CD4-positive, alpha-beta T cell treated with Interleukin-15 for 1 hour (primary cell): Measurements from ENCODE around the gene CHRNA3.
"Not testable (repeated sequence)": the region's sequence is repeated elsewhere in the genome, so short reads cannot be mapped to it uniquely, and the experiment has no call there.

Experiments used
- DNase-seq: peaks from one replicate; pipeline ENCODE4 v3.0.0-alpha.2; 2020

The CHRNA3 gene

DNA sequence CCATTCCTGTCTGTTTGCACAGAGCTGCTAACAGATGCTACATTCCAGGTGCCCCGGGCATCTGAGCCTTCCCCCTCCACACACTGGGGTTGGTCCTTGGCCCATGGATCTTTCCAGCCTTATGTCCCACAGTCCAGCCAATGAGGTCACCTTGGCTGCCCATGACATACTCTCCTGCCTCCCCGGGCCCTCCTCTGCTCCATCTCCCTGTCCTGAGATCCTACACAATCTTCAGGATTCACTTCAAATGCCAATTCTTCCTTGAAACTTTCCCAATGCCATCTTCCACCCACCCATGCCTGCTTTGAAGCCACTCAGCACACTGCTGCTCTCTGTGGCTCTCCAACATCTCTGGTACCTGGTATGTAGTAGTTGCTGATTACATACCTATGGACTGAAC lies 4.3 kb downstream of the CHRNA3 start:
- DNase-seq = no peak

DNA sequence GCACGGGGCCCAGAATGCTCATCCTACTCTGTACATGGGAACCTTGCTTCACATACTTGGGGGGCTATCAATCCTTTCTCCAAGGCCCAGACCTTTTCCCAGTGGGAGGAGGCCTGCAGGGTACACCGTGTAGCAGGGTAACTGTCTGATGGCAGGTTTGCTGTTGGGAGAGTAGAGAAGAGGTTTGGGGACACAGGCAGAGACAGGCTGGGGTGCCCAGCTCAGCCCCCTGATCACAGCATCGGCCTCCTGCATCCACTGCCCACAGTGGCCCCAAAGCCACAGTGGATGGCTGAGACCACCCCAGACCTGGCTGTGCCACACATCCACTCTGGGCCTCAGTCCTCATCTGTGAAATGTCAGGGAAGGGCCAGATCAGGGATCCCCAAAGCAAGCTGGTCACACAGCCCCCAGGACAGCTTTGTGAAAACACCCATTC lies 5.6 kb downstream of the CHRNA3 start:
- DNase-seq = no peak

DNA sequence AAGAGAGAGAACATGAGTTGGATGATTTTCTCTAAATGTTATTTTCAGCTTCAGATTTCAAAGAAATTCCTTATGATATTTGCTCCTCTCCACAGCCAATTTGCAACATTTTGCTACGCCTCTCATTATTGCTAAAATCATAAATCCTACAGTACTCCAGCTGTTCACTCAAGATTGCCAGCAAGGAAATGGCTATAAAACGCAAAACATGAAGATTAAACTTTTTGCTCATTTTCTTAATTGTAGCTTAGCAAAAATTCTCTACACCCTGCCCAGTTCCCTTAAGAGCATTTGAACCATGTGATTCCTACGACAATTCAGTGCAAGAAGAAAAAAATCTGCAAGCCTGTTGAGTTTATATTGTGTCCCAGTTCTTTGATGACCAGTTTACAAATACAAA lies 6.8 kb downstream of the CHRNA3 start:
- no peak for DNase-seq

DNA sequence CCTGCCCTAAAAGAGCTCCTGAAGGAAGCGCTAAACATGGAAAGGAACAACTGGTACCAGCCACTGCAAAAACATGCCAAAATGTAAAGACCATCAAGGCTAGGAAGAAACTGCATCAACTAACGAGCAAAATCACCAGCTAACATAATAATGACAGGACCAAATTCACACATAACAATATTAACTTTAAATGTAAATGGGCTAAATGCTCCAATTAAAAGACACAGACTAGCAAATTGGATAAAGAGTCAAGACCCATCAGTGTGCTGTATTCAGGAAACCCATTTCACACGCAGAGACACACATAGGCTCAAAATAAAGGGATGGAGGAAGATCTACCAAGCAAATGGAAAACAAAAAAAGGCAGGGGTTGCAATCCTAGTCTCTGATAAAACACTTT lies 11.2 kb downstream of the CHRNA3 start:
- not testable (repeated sequence) for DNase-seq

DNA sequence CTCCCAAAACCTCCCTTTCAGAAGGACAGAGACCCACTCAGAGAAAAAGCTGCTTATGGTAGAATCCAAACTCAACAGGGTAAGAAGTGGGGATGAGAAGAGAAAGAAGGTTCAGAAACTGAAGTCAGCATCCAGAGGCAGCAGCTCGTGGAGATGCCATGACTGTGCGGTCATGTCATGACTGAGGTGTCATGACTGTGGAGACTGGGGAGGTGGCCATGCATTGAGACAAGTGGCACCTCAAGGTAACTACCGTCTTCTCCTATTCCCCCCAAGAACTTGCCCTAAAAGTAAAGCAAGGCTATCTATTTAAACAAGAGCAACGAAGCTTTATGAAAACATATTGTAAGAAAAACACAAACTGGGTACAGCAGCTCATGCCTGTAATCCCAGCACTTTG lies 15.1 kb downstream of the CHRNA3 start:
- DNase-seq = no peak

DNA sequence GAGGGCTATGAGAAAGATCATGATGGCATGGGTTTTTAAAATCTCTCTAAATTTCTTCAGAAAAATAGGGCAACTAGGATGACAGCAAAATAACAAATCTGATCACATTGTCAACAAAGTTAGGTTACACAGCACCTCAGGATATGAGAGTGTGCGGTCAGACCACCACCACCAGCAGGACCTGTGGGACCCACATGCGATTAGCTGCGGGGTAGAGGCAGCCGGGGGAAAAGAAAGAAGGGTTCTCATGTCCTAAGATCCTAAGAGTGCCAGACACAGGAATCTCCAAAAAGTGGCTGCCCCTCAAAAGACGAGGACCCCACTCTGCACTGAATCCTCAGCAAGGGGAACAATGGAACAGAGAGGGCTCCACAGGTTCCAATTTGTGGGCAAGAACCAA lies 15.6 kb downstream of the CHRNA3 start:
- DNase-seq = no peak

DNA sequence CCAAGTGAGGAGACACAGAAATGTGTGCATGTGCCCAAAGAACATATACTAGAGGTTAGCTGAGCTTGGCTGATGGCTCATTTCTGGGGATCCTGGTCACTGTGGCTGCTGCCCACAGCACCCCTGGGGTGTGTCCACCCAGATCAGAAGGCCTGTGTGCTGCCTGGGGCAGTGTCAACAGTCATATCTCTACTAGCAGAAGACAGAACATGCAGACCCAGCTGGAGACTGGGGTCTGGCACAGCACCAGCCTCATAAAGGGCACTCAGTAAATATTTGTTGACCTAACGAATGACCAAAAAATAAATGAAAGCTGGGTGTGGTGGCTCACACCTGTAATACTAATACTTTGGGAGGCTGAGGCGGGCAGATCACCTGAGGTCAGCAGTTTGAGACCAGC lies 16.4 kb downstream of the CHRNA3 start:
- DNase-seq = no peak

DNA sequence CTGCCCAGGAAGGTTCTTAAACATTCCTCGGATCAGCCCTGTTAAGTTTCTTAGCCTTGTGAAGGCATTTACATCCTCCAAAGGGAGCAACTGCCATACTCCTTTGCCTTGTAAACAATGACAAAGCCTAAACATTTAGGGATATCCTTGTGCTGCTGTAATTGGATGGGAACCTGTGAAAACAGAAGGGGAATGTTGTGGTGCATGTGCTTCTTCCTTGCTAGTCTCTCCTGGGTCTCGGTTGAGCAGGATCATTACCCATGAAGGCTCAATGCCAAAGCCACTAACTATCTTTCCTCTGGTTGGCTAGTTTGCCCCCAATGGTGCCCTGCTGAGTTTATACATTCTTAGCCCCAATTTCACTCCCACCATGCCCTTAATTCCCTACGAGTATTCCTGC lies 17.3 kb downstream of the CHRNA3 start:
- DNase-seq = no peak

DNA sequence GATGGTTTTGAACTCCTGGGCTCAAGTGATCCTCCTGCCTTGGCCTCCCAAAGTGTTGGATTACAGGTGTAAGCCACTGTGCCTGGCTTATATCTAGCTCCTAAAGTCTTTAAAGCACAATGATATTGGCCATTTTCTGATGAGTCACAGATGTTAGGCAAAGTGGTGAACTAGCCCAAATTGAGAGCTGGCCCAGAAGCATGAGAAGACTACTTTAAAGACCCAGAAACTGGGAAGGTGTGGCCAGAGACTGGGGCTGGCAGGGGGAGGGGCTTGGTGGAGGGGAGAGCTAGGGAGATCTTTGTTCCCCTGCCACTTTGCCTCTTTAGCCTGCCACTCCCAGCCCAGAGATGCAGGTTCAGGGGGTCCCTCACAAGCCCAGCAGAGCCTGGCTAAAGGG lies 21.6 kb downstream of the CHRNA3 start:
- no peak for DNase-seq

DNA sequence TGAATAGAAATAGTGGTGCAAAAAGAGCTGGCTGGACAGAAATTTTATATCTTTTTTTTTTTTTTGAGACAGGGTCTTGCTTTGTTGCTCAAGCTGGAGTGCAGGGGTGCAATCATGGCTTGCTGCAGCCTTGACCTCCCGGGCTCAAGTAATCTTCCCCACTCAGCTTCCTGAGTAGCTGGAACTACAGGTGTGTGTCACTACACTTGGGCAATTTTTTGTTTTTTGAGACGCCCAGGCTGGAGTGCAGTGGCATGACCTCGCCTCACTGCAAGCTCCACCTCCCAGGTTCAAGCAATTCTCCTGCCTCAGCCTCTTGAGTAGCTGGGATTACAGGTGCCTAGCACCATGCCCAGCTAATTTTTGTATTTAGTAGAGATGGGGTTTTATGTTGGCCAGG lies 22.4 kb downstream of the CHRNA3 start:
- DNase-seq = no peak

DNA sequence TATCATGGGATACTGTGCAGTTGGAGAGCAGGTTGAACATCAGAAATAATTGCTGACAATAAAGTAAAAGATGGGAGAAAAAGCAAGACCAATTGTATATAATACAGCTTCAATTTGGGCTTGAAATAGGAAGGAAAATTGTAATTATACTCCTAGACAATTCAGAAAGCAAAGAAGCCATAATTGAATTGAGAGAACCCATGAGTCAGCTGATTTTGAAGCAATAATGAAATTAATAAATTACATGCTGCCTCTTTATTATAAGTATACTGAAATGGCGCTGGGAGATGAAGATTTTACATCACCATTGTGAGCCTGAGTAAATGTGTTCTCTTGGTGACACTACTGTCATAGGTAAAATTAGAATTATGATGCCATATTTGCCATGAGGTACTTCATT lies 23.2 kb downstream of the CHRNA3 start:
- DNase-seq = no peak

DNA sequence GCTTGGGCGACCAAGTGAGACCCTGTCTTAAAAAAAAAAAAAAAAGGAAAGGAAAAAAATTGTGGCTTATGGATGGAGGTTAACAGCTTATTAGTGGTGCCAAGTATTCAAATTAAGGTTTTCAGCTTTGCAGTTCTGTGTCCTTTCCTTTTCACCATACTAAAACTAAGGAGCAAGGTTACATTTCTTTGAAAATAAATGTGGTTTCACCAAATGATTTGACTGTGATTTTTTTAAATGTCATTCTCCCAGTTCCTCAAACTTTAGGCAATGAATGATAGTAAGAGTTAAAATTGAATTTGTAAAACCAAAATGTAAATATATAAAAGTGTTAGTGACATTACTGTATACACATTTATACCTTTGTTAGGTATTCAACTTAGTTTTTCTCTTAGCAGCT lies 45.9 kb downstream of the CHRNA3 start:
- no peak for DNase-seq

DNA sequence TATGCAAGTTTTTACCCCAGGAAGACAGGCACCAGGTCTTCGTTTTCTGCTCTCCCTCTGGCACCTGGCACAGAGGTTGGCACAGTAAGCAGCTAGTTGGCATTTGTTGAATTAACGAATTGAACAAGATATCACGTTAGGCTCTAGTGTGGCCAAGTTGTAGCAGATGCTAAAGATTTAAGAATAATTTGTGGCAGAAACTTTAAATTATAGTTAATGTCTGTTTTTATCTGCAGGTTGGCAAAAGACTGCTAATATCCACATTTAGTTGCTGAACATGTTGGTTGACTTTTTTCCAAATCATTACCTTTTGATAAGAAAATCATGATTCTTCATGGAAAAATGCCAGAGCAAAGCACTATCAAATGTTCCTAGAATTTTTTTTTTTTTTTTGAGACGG lies 47.4 kb downstream of the CHRNA3 start:
- no peak for DNase-seq

DNA sequence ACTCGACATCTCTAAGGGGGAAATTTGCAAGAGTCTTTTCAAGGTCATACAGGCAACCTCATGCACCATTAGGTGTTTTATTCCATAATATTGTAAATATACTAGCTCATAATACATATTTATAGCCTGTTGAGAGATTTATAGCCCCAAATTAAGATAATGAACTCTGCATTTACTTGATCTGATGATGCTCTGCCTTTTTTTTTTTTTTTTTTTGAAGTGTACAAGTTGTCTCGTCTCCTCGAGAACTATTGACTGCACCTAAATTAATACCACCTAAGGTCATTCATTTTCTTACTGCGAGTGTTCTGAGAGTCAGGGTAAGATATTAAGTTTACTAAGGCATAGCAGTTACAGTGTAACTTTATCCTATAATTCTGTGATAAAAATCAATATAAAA lies 49.4 kb downstream of the CHRNA3 start:
- DNase-seq = no peak

DNA sequence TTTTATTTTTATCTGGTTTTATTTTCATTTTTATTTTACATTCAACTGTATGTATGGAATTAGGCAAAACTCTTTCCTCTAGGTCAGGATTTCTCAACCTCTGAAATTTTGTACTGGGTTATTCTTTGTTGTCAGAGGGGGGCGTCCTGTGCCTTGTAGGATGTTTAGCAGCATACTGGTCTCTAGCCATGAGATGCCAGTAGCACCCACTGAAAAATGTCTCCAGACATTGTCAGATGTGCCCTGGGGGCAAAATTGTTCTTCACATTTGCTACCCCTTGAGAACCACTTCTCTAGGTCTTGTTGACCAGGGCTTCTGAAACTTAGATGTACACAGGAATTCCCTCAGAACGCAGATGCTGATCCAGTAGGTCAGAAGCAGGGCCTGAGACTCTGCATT lies 50.1 kb downstream of the CHRNA3 start:
- no peak for DNase-seq

DNA sequence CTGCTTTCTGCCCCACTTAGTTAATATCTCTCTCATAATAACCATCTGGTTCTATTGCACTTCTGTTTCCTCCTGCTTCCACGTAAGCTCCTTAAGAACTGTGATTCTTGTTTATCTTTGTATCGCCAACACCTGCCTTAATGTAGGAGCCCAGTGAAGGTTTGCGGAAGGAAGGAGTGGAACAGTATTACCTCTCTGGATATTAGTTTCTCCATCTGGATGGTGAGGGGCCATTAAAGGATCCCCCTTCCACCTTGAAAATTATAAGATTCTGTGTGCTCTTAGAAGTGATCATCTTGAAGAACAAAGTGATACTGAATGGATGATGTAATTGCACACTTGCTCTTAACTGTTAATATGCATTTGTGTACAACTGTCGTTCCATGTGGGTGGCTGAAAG lies 53.3 kb downstream of the CHRNA3 start:
- no peak for DNase-seq

DNA sequence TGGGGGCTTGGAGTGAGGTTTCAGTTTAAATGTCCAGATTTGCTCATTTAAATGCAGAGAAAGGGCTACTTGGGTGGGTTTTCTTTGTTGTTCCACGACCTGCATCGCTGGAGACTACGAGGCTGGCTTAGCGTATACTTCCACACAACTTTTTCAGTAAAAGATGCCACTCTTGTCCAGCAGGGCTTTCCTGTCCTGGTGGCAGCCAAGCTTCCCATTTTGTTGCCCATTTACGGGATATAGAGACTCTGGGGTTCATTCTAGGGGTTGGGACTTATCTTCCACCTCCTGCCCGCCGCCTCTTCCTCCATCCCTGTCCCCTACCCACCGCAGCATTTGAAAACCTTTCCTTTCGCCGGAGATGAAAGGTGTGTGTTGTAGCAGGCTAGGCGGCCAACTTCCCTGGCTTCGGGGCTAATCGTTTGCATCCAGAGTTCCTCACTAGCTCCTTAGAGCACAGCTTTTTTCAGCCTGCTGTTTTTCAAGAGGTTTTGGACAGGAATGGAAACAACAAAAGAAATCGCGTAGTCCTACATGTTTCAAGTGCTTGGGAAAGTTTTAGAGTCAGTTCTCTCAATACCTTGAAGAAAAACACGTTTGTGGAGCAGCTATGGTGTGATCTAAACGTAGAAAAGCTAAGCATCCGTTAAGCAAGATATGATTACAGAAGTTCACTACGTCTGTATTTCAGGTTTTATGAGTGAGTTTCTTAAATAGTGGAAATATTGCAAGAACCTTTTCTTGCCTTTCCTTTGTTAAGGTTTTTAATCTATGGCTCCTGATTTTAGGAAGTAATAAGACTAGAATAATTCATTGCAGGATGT lies 54.6 kb downstream of the CHRNA3 start:
- no peak for DNase-seq

DNA sequence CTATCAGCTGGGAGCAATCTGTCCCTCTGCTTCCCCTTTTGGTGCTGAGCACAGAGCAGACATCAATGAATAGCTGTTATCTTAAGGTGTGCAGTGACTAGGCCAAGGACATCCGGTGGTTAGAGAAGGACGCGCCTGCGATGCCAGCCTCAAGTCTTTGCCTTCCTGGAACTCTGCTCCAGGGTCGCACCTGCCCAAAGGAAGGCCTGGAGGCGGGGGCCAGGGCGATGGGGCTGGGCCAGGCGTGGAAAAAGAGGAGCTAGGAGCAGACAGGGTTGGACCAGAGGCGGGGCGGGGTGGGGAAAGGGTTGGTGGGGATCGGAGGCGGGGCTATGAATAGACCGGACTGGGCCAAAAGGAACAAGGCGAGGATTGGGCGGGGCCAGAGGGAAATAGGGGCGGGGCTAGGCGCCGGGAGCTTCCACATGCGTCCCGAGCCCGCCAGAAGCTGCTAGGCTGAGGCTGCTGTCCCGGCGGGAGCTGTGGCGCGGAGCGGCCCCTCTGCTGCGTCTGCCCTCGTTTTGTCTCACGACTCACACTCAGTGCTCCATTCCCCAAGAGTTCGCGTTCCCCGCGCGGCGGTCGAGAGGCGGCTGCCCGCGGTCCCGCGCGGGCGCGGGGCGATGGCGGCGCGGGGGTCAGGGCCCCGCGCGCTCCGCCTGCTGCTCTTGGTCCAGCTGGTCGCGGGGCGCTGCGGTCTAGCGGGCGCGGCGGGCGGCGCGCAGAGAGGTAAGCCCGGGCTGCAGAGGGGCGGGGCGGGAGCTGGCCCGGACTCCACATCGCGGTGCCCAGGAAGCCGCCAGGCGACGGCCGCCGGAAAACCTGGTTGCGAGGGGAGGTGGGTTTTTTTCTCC lies 55.5 kb downstream of the CHRNA3 start, which contains the start of gene CHRNA5:
TSS of gene CHRNA5 (plus strand) at position 424 of the 854 bp plus-strand sequence. CDS start at position 624, 200 bp downstream.
- no peak for DNase-seq

DNA sequence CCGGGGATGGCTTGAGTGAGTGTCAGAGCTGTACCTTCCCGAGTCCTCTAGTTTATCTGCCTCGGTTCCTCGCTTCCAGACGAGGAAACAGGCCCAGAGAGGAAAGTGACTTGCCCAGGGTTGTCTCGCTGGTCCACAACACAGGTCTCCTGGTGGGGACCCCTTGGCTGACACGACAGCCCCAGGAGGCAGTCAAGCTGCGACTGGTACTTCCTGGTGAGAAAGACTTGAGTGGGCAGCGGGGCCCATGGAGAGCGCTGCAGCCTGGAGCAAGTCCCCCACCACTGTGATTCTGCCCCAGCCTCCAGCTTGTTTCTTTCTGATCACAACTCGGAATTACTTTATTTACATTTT lies 56.1 kb downstream of the CHRNA3 start:
- DNase-seq = no peak

DNA sequence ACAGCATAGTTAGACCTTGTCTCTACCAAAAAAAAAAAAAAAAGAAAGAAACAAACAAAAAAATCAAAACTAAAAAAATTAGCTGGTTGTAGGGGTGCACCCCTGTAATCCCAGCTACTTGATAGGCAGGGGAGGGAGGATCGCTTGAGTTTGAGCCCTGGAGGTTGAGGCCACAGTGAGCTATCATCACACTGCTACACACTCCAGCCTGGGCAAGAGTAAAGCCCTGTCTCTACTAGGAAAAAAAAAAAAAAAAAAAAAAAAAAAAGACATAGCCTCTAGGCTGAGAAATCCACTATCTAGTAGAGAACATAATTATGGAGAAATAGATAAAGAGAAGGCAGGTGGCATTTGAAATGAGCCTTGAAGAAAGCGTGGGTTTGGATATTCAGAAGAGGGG lies 57.7 kb downstream of the CHRNA3 start:
- DNase-seq = no peak

DNA sequence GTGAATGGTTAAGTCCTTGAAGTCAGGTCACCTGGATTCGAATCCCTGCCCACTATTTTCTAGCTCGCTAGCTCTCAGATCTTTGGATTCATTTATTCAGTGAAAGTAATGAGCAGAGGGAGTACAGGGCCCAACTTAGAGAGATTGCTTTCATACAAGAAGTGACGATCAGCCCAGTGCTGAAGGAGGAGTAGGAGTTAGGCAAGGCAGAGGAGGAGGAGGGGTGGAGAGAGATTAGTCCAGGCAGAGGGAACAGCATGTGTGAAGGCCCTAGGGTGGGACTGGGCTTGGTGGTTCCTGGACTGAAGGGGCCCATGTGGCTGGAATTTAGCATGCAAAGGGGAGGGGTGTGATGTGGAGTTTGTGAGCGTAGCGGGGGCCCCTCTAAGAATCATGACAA lies 59.3 kb downstream of the CHRNA3 start:
- DNase-seq = no peak

DNA sequence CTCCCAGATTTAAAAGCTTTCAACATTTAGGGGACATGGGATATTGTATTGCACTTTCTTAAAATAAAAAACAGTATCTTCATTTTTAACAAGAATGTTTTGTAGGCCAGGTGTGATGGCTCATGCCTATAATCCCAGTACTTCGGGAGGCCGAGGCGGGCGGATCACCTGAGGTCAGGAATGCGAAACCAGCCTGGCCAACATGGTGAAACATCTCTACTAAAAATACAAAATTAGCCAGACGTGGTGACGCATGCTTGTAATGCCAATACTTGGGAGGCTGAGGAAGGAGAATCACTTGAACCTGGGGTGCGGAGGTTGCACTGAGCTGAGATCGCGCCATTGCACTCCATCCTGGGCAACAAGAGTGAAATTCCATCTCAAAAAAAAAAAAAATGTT lies 60.6 kb downstream of the CHRNA3 start:
- DNase-seq = not testable (repeated sequence)

DNA sequence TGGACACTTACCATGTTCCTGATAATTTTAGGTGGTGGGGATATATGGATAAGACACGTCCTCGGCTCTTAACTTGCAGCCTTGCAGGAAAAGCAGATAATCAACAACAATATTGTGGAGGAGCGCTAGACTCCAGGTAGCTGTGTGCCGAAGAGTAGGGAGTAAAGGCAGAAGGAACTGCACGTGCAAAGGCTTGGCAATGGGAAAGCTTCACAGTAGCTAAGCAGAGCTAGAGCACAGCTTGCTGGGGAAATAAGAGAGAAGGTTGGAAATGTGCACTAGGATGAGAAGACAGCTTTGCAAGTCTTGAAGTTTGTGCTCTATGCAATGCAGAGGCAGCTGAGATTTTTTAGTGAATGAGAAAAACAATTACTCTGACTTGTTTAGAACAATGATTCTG lies 68.2 kb downstream of the CHRNA3 start:
- no peak for DNase-seq

DNA sequence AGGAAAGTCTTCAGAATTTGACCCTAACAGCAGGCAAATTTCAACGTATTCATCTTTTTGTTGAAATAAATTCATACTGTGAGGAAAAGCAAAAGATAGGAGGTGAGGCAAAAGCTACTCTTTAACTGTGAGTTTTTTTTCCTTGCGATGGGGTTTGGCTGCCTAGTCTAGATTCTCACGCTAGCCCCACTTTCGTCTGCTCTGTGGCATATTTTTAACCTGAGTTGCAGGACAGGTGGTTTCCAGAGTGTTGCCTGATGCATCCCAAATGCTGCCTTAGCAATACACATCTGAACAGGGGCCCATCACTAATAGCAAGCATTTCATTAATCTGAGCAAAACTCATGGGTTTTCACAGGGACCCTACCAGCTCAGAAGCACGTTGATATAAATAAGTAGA lies 68.9 kb downstream of the CHRNA3 start:
- no peak for DNase-seq
